AG04450 (cell line): ENCODE measurements around the gene OLFM4. TPM values are rescaled to one million over a fixed set of nuclear protein-coding genes. Genes with fewer than 3 reads are reported as not detected.
"Not testable (repeated sequence)": the region's sequence is repeated elsewhere in the genome, so short reads cannot be mapped to it uniquely, and the experiment has no call there.

Source experiments
- CTCF ChIA-PET: fragments of 300-600, 350-600 bp; formaldehyde crosslinking; extraction: SDS; loops from one replicate; lab custom pipeline; 2022; ENCODE audit warnings: antibody characterized with exemption, inconsistent platforms; lab: Charles Lee
- POLR2A ChIA-PET: fragments of 350-600 bp; formaldehyde crosslinking; extraction: SDS; loops from one replicate; lab custom pipeline; 2021; ENCODE audit warnings: antibody characterized with exemption, inconsistent platforms; lab: Yijun Ruan, JAX
- DNase-seq: peaks from one replicate; pipeline ENCODE4 v3.0.0-alpha.2; 2011; ENCODE audit warnings: low read depth, low spot score
- H3K27ac ChIP-seq: one replicate; pipeline ENCODE4 v1.5.1; 2012; ENCODE audit warnings: low read depth, low read length, control low read depth
- H3K27me3 ChIP-seq: one replicate; pipeline ENCODE4 v1.6.0; 2012; ENCODE audit warnings: low read length; ENCODE audit not compliant: control insufficient read depth, insufficient read depth
- H3K4me3 ChIP-seq: 2 replicates; pipeline ENCODE4 v1.5.1; 2011; ENCODE audit warnings: mild to moderate bottlenecking, low read depth, low read length, control low read depth
- H3K9me3 ChIP-seq: 2 replicates; pipeline ENCODE4 v1.5.1; 2012; ENCODE audit warnings: low read length; ENCODE audit not compliant: control insufficient read depth, insufficient read depth
- polyA plus RNA-seq: library from polyadenylated mRNA; depleted of rRNA; stranded (reverse); fragments of >200 nt; gene quantifications from 2 replicates; pipeline ENCODE4 v1.2.3, GENCODE V29; 2011
- TF ChIP-seq, protein P1 (sequence below): IDR thresholded peaks from 2 replicates; pipeline ENCODE4 v1.5.1; 2011; ENCODE audit warnings: low read depth, low read length, control low read depth, inconsistent platforms

Gene OLFM4
- polyA plus RNA-seq, 1 experiment = not detected

DNA sequence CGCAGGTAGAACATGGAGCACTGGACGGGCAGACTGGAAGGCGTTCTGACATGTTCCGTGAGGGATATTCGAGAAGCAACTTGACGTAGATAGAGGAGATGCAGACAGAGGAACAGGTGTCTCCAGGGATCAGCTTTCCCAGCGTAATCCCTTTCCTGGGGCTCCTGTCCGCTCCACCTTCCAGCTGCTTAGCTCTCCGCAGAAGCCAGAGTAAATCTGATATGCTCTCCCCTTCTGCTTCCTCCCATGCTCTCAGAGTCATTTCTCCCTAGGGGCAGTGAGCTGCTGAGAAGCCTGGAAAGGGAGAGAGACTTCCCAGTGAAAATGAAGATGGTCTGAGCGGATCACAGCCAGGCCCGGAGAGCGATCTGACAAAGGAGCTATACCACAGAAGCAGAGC is 23.0 kb upstream of the OLFM4 start:
- peaks cover 4% of the 10 kb centered on the region for H3K9me3 ChIP-seq
- CTCF ChIA-PET = no interaction called here

DNA sequence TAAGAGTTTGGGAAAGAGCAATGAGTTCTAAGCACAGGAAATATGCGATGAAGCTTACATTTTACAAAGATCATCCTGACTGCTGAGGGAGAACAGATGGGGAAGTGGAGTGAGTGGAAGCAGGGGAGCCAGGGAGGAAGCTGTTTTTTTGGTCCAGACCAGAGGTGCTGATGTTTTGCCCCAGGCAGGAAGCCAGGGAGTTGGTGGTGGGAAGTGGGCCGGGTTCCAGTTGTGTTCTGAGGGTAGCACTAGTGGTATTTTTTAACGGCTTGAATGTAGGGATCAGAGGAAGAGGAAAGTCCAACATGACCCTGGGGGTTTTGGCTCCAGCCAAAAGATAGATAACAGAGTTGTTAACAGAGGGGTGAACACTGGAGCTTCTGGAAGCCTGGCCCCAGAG is 20.7 kb upstream of the OLFM4 start:
- H3K9me3 ChIP-seq = peaks cover 4% of the 10 kb centered on the region
- POLR2A ChIA-PET = no interaction called here
- H3K4me3 ChIP-seq = no peak overlapping the region
- DNase-seq = no peak
- H3K27me3 ChIP-seq = no peaks in the 10 kb centered on the region
- TF ChIP-seq, protein P1, sequence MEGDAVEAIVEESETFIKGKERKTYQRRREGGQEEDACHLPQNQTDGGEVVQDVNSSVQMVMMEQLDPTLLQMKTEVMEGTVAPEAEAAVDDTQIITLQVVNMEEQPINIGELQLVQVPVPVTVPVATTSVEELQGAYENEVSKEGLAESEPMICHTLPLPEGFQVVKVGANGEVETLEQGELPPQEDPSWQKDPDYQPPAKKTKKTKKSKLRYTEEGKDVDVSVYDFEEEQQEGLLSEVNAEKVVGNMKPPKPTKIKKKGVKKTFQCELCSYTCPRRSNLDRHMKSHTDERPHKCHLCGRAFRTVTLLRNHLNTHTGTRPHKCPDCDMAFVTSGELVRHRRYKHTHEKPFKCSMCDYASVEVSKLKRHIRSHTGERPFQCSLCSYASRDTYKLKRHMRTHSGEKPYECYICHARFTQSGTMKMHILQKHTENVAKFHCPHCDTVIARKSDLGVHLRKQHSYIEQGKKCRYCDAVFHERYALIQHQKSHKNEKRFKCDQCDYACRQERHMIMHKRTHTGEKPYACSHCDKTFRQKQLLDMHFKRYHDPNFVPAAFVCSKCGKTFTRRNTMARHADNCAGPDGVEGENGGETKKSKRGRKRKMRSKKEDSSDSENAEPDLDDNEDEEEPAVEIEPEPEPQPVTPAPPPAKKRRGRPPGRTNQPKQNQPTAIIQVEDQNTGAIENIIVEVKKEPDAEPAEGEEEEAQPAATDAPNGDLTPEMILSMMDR = no peak
- H3K27ac ChIP-seq = no peak overlapping the region
- CTCF ChIA-PET = no interaction called here

More for the DNA sequence above, 23.0 kb upstream of the OLFM4 start:
- no peak for DNase-seq
- Histone ChIP-seq H3K27ac (no peak overlapping the region), H3K27me3 (no peaks in the 10 kb centered on the region), H3K4me3 (no peak overlapping the region)
- POLR2A ChIA-PET = no interaction called here
- TF ChIP-seq, protein P1 = no peak

DNA sequence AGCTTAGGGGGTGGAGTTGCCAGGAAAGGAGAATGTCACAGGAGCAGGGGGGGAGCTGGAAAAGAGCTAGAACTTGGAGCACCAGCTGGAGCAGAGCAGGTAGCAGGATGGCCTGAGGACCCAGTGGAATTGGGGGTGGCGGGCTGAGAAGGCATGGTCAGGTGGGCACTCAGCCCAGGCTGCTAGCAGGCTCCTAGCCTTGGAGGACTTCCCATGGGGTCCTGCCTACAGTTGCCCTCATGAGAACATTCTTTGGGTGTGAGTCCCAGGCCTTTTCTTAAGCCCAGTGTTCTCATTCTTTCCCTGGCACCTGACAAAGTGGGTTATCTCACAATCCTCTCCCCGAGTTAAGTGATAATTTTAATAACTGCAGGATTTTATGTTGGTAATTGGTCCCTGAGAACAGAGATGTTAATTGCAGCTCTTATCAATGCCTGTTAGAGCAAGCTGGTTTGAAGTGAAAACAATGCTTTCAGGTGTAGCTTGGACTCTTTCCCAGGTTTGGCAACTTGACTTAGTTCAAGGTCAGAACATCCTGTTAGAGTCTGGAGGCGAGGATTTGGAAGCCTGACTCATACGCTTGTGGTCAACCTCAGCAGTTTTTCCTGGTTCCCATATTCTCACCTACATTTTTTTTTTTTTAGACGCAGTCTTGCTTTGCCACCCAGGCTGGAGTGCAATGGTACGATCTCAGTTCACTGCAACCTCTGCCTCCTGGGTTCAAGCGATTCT is 18.1 kb upstream of the OLFM4 start:
- TF ChIP-seq, protein P1 = no peak
- Histone ChIP-seq H3K27me3 (no peaks in the 10 kb centered on the region), H3K4me3 (no peak overlapping the region), H3K27ac (no peak overlapping the region), H3K9me3 (peaks cover 4% of the 10 kb centered on the region)
- ChIA-PET CTCF (interaction anchor here (1.0 kb wide), 1 partner anchor 16 kb away, joined by 3 read pairs; no protein-coding TSS in a partner anchor), POLR2A (no interaction called here)
- no peak for DNase-seq

DNA sequence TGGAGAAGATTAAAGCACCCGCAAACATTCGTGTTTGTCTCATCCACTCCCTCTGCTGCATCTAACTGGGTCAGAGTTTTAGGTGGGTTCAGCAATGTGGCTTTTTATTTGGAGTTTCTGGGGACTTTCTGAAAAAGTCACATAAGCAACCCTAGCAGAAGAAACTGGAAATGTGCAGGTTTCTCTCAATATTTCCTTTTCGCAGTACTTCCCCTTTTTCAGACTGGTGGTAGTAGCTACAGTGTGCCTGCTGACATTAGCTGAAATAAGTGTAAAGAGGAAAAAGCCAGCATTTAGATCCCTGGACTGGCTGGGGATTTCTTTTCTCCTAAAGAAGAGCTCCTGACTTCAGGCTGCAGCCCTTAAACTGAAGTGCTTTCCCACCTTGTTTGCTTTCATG is 15.9 kb upstream of the OLFM4 start:
- DNase-seq = no peak
- Histone ChIP-seq H3K4me3 (no peak overlapping the region), H3K27me3 (no peaks in the 10 kb centered on the region), H3K27ac (no peak overlapping the region), H3K9me3 (peaks cover 9% of the 10 kb centered on the region)
- CTCF ChIA-PET = no interaction called here
- TF ChIP-seq, protein P1 = no peak
- POLR2A ChIA-PET = no interaction called here

DNA sequence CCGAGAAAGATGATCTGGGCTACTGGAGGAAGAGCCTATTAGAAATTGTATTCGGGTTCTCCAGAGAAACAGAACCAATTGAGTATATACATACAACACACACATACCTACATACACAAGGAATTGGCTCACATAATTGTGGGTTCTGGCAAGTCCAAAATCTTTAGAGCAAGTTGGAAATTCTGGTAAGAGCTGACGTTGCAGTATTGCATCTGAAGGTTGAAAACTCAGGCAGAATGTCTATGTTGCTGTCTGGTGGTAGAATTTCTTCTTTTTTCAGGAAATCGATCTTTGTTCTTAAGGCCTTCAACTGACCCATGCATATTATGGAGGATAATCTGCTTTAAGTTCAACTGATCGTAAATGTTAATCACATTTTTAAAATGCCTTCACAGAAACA is 15.5 kb upstream of the OLFM4 start:
- H3K27me3 ChIP-seq = no peaks in the 10 kb centered on the region
- DNase-seq = no peak
- TF ChIP-seq, protein P1 = no peak
- POLR2A ChIA-PET = no interaction called here
- CTCF ChIA-PET = interaction anchor here (0.6 kb wide), 1 partner anchor 18 kb away, joined by 3 read pairs; no protein-coding TSS in a partner anchor
- peaks cover 9% of the 10 kb centered on the region for H3K9me3 ChIP-seq
- H3K27ac ChIP-seq = no peak overlapping the region
- H3K4me3 ChIP-seq = no peak overlapping the region

DNA sequence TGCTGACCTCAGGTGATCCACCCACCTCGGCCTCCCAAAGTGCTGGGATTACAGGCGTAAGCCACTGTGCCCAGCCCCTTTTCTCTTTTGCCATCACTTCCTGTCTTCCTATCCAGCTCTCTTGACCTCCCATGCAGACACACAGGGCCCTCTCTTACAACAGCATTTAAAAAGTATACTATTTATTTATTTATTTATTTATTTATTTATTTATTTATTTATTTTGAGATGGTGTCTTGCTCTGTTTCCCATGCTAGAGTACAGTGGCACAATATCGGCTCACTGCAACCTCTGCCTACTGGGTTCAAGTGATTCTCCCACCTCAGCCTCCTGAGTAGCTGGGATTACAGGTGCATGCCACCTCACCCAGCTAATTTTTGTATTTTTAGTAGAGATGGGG is 14.6 kb upstream of the OLFM4 start:
- CTCF ChIA-PET, DNase-seq, H3K4me3 ChIP-seq, POLR2A ChIA-PET, H3K9me3 ChIP-seq, H3K27me3 ChIP-seq, H3K27ac ChIP-seq: not testable (repeated sequence)
